GM18502 (cell line): ENCODE data around the gene SPINK14.

Source experiments
- ATAC-seq: cut with Tn5 transposase; IDR thresholded peaks from one replicate; pipeline ENCODE4 v1.9.1; 2021; ENCODE audit warnings: mild to moderate bottlenecking; ENCODE audit not compliant: unreplicated experiment, poor library complexity

Gene SPINK14

GRCh38 chr5:148191010-148191409 lies 22.7 kb downstream of the SPINK14 start:
- ATAC-seq, result no peak

DNA sequence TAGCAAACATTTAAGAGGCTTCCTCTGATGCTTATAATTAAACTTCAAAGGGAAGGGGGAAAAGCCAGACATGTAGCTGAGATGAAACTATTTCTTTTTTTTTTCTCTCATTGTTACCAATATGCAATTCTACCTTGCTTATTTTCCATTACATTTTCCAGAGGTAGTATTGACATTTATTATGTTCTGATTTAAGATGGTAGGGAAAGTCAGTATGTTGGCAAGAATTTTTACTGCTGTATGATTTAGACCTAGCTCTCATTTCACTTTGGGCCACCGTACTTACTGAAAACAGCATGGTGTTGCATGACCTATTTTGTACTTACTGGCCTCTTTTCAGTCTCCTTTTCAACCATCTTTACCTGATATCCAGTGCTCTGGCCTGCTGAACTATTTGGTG lies 24.9 kb downstream of the SPINK14 start:
- ATAC-seq, result no peak

DNA sequence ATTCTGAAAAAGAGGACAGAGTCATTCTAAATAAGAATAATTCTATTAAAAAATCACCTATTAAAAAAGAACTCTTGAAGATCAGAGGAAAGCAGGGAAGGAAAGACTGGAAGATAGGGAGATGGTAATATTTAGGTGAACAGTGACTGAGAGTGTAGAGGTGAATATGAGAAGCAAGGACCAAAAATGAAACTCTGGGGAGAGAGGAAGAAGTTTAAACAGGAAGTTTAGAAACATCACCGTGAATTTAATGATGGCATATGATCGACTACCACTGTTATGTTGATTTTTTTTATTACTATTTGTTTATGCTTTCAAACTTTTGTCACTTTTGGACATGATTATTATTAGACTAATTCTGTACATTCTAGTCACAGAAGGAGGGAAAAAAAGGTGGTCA lies 32.8 kb downstream of the SPINK14 start:
- no peak for ATAC-seq

GRCh38 chr5:148202531-148203203 lies 34.3 kb downstream of the SPINK14 start, which contains the start of gene SPINK6:
Gene SPINK6, plus strand, starts transcription at chr5:148203042. Its CDS starts 55 bp downstream, at chr5:148203097.
- ATAC-seq, result no peak

DNA sequence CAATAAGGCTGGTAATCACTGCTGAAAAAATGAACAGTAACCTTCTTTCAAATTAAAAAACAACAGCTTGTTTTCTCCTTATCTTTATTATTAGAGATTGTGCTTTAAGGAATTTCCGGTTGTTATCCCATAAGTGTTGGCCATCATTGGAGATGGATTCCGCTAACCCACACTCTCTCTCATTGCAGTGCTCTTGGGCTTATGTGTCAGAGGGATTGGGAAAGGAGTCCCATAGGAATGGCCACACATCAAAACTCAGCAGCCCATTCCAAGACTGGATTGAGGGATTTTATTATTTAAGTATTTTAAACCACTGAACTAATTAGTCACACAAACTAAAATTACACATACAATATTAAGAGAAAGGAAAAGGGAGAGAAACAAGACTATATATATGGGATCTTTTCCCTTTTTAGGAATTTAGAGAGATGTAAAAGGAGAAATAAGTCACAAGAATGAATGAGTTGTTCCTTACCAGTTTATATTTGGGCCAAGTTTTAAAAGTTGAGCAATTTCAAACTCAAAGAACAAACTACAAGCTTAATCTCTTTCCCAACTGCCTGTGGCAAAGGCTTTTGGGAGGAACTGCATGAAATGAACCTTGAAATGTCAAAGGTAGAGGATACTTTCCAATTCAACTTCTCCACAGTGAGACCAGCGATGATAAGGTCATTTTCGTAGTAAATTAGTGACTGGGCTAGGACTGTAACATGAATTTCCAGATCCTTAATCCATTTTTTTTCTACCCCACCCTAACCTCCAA lies 36.9 kb downstream of the SPINK14 start:
- no peak for ATAC-seq

DNA sequence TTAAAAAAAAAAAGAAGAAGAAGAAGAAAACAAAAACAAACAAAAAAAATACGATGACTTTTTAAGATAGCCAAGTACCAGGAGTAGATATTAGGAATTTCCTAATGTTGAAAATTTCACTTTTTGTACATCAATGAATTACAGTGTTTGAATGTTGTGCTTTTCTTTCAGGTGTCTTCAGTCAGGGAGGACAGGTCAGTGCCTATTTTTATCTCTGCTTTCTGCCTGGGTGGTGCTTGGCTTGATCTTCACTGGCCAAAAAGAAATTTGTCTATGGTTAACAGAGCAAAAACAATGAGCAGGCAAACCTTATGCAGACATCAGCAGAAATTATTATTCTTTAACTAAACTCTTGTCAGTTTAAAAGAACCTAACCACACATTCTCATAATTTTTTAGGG lies 37.5 kb downstream of the SPINK14 start:
- ATAC-seq, result no peak

DNA sequence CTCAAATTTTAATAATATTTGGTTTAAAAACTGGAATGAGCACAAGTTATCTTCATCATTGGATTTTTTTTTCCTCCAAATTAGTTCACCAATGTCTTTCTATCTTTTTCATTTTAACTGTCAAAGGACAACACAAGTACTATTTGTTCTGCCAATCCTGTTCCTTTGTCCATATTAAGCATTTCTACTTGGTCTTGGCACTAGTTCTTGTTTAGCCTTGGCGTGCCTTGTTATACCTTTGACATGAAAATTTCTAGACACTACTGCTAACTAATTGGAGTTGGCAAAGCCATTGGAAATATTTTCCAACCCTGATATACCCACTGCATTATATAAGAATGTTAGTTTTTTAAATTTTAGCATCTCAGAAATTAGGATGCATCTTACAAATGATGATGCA lies 38.3 kb downstream of the SPINK14 start:
- no peak for ATAC-seq

DNA sequence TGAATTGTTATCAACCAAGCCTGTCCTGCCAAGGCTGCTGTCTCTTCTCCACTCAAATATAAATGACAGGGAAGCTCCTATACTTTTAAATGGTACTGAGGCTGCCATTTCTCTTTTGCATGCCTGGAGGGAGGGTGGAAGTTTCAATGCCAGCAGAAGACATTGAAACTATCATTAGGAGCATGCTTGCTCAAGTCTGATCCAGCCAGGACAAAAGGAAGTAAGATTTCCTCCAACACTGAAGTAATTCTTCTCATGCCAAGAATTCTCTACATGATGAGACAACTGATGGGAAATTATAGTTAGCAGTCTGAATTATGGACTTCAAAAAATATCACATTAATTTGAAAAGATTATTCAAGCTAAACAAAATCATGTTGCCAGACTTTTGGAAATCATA lies 39.9 kb downstream of the SPINK14 start:
- no peak for ATAC-seq

DNA sequence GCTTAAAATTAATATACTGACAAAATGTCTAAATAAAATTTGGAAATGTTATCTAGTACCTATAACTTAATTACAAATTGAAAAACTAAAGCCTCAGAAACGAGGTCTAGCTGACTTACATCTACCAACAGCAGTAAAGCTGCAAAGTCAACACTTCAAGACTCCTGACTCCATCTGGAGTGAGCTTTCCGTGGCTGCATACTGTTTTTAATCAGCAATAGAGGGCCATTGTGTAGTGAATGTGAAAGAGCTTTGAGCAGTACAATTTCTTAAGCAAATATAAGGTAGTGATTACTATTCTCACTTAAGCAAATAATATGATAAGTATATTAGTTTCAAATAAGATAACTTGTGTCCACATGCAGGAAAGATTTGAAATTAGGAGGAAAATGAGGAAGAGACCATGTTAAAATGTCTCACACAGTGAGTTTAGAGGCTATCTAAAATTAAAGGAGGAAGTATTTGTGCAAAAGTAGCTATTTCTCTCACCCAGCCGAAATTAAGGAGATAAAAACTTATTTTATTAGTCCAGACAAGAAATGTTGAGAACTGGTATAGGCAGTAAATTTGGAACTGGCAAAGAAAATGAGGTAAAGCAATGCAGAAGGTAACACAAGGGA lies 40.9 kb downstream of the SPINK14 start:
- ATAC-seq, result no peak

DNA sequence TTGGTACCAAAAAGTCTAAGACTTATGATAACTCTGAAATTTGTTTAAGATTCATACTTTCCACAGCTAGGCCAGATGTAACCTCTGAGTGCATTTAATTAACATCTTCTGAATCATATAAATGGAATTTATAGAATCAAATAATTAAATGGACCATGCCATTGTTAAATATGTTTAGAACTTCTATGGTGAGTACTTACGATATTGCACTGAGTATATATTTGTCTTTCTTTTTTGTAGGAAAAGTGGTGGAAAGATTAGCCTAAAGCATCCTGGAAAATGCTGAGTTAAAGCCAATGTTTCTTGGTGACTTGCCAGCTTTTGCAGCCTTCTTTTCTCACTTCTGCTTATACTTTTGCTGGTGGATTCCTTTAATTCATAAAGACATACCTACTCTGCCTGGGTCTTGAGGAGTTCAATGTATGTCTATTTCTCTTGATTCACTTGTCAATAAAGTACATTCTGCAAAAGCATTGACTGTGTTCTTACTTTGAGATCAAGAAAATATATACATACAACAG lies 46.4 kb downstream of the SPINK14 start:
- ATAC-seq, result no peak

DNA sequence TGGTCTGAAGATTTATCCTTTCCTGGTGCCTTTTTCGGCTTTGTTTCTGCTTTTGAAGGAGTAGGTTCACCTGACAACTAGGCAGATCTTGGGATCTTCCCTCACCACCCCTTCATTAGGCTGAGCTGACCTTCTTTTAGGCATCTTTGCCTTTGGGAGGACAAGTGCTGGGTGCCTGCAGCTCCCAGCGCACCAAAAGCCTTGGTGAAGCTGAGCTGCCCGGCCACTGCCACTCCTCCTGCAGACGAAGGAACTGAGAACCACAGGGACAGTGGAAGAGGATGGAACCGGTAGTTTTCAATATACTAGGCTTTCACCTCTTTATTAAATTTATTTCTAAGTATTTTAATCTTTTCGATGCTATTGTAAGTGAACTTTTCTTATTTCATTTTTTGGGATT lies 53.2 kb downstream of the SPINK14 start:
- ATAC-seq, result no peak

DNA sequence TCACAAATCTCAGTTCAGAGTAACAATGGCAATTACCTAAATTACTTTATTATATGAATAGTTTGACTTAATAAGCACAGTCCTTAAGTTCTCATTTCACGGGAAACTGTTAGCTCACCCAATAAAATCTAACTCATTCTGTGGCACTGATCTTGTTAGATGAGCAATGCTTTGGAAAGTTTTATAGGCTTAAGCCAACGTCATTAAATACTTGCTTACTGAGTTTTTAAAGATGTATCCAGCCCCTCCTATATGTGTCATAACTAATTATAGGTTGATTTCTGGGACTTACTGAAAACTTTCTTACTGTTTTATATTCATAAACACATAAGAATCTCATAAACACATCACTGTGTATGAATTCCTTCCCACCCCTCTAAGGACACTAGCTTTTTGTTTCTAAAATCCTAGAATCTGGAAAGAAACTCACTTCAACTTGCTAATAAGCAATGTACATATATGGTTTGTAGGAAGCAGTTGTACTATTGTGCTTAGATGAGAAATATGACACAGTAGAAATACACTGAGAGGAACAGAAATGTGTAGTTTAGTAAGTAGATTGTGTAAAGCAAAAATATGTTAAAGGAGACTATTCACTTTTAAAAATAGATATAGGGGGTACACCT lies 55.9 kb downstream of the SPINK14 start:
- no peak for ATAC-seq
